NCI-H128 (cell line): ENCODE results near the gene NXPH2.
"Not testable (repeated sequence)": the region's sequence is repeated elsewhere in the genome, so short reads cannot be mapped to it uniquely, and the experiment has no call there.

Experiments
- DNase-seq: peaks from one replicate; lab custom pipeline; 2025; ENCODE audit not compliant: unreplicated experiment; lab: John Stamatoyannopoulos, UW

The NXPH2 gene

DNA sequence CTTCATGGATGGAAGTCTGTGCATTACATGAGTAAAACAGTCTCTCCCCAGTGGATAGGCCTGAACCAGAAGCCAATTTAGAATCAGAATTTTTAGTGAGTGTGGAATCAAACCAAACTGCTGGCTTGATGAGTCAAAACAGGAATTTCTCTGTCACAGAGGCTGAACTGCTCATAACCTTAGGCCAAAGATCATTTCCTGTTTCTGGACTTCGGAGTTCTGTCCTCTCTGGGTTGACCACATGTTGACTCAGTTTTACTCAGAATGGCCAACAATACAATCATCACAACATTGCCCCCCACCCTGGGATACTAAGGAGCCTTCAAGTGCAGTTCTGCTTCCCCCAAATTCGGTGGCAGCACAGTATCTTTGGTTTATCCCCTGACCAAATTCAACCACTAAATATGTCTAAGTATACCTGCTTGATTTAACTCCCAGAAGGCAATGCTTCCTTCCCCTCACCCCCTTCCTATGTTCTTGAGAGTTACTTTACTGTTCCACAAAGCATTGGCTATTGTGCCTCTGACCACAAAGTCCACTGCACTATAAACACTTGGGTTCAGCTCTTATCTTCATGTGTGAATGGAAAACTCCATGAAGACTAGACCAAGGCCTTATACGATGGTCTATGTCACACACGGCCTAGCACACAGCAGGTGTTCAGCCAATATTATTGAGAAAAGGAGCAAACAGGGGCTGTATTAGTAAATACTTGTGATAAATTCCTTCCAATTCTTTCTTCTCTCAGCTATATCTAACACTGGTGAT lies 67.8 kb downstream of the NXPH2 start:
- DNase-seq: no peak

DNA sequence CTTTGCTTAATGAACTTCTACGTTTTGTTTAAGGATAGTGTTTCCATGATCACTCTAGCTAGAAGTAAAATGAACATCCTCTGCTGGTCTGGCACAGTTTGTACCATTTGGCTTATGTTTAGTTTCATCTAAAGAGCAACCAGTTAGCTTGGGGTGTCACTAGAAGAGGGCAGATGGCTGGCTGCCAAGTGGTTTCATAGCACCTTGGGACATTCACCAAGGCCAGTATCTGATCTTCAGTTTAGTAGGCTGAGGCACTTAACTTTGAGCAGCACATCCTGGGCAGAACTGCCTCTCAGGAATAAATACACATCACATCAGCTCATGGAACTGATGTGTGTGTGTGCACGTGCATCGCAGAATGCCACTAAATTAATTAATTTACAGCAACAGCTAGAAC lies 68.4 kb downstream of the NXPH2 start:
- DNase-seq: no peak

DNA sequence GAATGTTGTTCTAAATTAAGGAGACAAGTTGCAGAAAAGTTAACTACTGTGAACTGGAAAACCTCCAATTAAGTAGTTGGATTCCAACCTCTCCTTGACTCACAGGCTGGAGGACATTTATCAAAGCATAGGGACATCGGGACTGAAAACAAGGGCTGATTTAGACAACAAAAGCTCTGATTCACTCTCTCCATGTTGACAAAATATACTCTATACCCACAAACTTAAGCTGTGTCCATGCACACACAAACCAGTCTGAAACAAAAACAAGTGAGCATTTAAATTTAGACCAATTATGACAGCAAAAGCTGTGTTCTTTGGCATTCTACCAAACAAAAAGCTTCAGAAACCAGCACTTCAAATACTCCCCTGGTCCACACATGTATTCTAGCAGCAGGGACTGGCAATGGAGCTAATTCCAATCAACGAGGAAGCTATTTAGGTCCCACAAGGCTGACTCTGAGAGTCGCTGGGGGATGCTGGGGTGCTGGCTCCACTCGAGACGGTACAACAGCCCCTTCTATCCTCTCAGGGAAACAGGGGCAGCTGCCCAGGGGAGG lies 71.4 kb downstream of the NXPH2 start:
- DNase-seq: no peak

DNA sequence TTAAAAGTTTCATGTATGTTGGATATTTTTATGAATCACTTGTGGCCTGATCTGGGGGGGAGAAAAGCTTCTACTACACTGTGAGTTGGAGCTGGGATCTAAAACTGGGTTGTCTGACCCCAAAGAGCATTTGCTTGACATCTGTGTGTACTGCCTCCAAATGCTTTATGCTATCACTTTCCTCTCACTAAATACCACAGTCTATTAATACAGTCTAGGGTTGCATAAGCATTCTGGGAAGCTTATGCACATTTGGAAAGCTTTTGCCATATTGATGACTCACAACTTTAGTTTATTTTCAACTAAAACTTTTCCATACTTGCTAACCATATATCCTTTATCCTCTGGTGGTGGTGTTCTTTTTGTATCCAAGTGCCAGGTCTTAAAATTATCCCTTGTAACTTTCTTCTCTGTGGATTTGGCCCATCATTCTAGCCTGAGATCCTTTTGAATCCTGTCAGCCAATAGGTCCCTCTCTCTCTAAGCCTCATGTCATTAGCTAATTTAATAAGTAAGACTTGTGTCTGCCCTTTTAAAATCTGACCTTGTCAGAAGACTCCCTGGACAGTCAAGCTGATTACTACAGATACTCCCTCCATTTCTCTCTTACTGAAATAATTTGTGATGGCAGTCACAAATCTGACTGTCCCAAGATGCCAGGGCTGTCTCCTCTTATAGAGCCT lies 72.7 kb downstream of the NXPH2 start:
- no peak for DNase-seq

DNA sequence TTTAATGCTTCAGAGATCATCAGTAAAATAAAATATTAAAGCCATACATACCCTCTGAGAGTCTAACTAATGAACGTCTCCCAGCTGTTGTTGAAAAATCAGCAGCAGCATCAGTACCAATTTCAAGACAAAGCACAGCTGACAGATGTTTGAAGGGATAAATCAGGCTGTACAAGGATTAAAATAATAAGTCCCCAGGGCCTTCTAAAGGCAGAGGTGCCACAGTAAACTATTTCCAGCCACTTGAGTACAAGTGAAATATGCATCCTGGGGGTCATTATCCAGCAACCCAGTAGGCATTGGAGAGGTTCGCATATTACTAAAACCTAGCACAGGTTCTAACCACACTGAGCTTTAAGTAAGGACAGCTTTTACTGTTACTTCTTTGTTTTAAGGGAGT lies 76.9 kb downstream of the NXPH2 start:
- no peak for DNase-seq

DNA sequence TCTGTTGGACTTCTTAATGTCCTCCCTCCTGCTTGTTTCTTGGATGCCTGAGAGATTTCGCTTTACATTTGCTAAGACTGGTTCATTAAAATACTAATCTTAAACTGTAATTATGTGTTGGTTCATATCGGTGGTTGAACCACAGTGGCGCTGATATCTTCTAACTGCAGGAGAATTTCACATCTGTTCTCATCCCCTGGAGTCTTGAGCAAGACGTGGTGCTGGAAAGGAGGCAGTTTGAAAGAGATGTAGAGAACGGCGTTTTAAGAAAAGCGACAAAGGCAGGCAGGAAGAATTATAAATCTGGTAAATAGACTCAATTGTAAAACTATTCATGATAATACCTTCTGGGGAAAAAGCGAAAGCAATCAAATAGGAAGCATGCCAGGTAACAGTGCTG lies 79.5 kb downstream of the NXPH2 start:
- no peak for DNase-seq

DNA sequence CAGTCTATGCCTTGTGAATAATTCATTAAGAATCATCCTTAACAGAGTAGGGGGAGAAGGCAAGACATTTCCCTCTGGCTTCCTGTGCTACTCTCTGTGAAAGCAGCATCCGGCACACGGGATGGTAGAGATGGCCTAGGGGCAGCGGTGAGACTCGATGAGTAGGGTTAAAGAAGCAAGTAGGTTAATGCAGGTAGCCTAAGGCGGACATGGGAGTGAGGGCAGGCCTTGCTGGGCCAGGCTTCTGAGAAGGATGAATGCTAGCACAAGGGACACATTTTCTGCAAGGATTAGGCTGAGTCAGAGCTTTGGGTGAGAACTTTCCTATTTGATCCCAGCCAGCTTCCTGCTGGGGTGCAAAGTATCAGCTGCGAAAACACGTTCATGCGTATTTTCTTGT lies 80.8 kb downstream of the NXPH2 start:
- DNase-seq: no peak

DNA sequence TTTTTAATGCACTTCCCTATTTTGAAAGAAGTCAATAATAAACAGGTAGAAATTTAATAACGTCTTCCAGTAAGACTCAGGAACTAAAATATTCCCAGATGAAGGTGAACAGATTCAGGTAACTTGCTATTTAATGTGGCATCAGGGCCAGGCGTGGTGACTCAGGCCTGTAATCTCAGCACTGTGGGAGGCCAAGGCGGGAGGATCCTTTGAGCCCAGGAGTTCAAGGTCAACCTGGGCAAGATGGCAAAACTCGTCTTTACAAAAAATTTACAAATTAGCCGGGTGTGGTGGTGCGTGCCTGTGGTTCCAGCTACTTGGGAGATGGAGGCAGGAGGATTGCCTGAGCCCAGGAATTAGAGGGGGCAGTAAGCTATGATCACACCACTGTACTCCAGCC lies 81.8 kb downstream of the NXPH2 start:
- no peak for DNase-seq

DNA sequence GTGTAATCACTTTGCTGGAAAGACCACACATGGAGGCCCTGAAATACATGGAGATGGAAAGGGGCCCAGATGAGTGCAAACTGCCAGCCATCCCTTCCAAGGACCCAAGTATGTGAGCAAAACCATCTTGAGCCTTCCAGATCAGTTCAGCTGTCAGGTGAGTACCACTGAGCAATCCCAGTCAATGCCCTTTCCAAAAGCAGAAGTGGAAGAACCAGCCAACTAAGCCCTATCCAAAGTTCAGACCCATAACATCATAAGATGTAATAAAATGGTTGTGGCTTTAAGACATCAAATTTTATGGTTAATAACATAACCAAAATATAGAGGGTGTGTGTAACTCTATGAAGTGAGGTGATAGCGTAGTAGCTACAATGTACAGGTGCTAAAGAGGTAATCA lies 88.5 kb downstream of the NXPH2 start:
- no peak for DNase-seq

DNA sequence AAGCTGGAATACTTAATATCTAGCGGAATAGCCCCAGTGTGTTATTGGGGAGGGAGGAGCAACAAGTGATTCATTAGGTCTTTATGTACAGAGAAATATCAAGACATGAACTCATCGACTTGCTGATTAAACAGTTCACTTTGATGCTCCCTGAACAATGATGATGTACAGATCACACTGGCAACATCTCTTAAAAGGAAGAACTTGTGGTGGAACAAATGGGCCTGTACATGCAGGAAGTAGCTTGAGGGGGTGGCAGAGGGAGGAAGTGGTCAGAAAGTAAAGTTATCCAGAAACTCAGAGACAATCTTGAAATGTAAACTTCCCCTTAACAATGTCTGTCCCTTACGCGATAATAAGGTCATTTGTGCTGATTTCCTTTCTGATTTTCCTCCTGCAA lies 90.5 kb downstream of the NXPH2 start:
- DNase-seq: no peak

DNA sequence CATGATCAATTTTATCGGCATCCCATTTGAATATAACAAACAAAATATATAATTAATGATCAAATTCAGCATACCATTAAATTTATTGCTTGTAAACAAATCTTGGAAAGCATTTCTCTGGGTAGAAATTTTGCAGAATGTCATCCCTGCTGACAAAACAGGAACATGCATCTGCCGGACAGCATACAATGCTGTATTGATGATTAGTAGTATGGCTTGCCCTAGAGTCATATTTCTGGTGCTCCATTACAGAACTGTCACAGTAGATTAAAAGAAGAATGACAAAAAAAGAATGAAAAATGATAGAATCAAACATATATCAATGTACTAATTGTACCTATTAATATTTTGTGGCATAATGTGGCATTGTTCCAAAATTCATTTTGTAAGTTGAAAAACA lies 98.0 kb downstream of the NXPH2 start:
- no peak for DNase-seq

DNA sequence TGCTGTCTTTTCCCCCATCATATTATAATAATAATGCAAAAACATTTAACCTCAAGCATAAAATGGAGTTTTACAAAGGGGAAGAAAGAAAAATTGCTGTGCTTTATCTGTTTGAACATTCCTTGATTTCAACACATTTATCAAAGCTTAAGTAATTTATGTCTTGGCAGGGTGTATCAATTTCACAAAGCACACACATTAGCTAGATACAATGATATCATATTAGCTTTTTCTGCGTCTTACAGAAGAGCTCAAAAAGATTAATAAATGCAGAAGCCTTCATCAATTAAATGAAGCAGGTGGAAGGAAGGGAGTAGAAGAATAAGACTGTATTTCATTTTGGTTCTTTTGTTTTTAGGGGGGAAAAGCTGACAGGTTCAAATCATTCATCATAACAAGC lies 103.0 kb downstream of the NXPH2 start:
- DNase-seq: no peak

DNA sequence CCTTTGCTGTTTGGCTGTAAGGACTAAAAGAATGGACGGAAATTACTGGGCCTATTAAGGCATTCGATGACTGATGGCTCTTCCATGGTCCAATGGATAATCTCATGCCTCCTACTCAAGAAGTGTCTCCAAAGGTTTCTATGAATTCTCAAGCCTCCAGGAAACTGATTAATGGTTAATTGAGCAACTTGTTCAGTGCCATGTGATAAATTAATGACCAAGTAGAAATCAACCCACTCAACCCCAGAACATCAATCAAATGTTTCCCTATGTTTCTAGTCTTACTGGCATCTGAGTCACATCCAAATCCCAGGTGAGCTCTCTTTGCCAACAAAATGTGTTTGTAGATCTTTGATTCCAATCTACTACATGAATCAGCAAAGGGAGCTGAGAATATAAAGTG lies 103.6 kb downstream of the NXPH2 start:
- no peak for DNase-seq

DNA sequence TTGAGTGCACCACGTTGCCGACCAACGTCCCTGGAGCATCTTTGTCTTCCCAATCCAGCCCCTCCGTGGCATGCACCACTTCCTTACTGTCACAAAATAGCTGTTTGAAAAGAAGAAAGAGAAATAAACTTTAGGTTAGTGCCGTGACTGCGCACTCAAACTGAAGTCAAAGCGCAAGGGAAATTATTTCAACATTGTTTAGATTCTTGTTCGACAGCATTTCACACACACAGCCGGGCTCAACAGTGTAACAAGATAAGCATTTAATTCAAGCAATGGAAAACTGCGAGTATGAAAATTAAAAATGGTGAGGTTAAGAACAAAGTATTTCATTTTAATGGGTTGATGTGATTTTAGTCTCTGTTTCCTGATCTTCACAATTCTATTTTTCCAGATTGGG lies 108.6 kb downstream of the NXPH2 start:
- no peak for DNase-seq

DNA sequence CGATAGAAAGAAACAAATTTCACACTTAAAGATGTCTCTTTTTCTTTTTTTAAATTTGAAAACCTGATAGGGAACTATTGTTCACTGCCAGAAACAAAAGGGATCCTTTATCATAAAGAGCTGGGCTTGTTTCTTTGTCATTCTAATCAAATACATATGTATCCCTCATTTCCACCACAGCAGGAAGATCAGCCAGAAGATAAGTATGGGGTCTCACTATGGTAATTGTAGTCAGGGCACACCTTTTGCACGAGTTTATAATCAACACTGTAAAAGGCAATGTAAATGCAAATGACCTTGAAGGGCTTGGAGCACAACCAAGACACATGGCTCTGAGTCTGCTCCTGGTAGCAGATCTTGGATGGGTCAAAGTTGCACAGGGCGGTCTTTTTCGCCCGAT lies 109.5 kb downstream of the NXPH2 start:
- DNase-seq: no peak

DNA sequence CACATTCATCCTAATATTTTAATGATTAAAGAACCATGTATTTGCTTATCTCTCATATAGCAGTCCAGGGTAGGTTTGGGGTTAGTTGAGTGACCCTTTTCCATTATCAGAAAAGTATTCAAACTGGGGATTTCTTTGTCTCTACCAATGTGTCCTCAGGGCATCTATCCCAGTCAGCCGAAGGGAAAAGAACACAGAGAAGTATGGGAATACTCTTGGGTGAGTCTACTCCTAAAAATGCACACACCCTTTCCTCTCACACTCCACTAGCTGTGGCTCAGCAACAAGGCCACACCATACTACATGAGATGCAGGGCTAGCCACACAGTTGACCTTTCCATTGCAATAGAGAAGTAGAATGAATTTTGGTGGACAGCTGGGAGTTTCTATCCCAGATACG lies 114.3 kb downstream of the NXPH2 start:
- DNase-seq: no peak

DNA sequence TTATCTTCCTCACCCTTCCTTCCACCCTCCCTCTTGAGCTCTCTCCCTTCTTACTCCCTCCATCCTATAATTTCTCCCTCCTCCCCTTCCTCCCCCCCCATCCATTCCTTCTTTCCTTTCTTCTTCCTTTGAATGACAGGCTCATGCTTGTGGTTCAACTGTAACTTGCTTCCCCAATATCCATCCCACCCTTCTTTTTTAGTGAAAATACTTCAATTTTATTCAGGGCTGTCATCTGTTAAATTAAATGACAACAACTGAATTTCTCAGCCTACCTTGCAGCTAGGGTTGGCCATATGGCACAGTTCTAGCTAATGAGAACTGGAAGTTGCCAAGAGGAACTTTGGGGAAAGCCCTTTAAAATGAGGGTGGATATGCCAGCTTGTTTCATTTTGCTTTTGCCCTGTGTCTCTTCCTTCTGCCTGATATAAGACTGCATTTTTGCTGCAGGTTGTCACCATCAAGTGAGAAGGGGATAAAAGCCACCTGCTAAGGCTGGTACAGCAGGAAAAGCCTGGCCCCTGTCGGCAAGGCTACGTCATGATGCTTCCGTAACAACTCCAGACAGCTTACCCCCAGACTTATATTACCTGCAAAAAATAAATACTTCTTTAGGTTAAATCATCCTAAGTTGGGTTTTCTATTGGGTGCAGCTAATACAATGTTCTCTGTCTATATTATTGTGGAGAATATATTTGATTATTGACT lies 121.8 kb downstream of the NXPH2 start:
- no peak for DNase-seq

DNA sequence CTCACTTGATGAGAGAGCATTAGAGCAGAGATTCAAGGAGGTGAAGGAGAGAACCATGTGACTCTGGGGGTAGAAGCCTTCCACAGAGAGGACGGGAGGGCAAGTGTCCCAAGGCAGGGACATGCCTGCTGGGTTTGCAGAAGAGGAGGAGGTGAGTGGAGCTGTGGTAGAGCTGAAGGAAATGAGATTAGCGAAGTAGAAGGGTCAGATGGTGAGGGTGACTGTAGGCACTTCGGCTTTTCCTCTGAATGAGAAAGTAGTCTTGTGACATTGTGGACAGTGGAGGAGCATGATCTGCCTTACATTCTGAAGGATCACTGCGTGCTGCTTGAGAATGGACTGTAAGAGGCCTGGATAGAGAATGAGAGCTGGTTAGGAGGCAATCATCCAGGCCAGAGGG lies 126.0 kb downstream of the NXPH2 start:
- DNase-seq: no peak

DNA sequence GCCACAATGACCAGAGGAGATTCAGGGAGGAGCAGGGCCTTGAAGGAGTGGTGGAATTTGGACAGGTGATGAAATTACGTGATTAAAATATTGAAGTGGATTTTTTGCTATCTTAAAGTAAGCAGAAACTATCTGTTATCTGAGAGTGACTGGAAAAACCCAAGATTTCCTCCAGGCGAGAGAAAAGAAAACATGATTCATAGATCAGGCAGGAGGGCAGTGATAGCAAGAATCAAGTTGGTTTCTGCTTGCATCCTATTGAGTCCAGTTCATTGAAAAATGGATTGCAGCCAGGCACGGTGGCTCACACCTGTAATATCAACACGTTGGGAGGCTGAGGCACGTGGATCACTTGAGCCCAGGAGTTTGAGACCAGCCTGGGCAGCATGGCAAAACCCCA lies 127.8 kb downstream of the NXPH2 start:
- no peak for DNase-seq

DNA sequence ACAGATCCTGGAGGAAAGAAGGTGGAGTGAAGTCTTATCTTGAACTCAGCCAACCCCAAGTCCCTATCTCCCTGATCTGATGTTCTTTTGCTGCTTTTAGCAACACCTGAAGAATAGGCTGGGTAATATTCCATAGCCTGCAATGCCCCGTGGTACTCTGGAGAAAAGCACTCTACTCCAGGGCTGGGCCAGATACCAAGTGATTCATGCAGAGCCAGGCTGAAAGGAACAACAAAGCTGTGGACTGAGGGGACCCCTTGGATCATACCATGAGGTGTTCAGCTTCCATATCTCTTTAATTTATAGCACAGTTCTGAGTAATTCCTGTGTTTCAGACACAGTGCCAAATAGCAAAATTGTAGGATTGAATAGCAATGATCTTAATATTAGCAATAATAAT lies 130.6 kb downstream of the NXPH2 start:
- no peak for DNase-seq

DNA sequence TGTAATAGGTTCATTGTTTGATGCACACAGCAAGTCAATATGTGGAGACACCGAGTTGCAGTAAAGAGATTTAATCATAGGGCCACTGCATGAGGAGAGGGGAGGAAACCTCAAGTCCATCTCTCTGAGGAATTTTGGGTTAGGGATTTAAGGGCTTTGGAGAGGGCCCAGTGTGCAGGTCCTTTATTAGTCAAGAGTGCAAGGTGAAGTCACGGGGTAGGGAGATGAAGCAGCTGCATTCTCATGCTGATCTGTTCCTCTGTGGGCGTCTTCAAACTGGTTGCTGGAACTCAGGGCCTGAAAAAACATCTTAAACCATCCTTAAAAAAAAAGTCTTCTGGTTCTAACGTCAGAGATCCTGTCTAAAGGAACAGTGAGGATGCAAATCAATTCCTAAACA lies 131.6 kb downstream of the NXPH2 start:
- no peak for DNase-seq

DNA sequence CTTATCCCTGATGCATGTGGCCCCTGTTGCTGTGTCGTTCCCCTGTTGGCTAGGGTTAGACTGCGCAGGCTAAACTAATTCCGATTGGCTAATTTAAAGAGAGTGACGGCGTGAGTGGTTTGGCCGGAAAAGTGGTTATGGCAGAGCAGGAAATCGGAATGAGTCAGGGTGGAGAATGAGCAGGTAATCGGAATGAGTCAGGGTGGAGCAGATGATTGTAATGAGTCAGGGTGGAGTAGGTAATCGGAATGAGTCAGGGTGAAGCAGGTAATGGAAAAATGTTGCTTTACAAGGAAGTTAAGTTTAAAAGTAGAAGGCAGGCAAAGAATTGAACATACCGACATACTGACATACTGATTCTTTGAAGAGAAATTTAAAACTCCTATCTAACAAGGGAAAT lies 135.4 kb downstream of the NXPH2 start:
- DNase-seq: not testable (repeated sequence)
